Keratinocyte (primary cell): ENCODE measurements around the gene GDPD1. TPM values are rescaled to one million over a fixed set of nuclear protein-coding genes. Genes with fewer than 3 reads are reported as not detected.

Experiments used
- DNase-seq: peaks from one replicate; pipeline ENCODE4 v3.0.0-alpha.2; 2011; ENCODE audit warnings: low read depth, missing footprints, low spot score
- FAIRE-seq: peaks from 2 replicates; lab custom pipeline; 2011; peaks lifted over from hg19 to GRCh38; lab: Jason Lieb, UNC
- H2AFZ ChIP-seq: 2 replicates; pipeline ENCODE4 v1.6.0; 2012; ENCODE audit warnings: low read length, control low read depth, inconsistent platforms; ENCODE audit not compliant: control insufficient read depth
- H3K27ac ChIP-seq: 2 replicates; pipeline ENCODE4 v1.5.1; 2011; ENCODE audit warnings: low read length; ENCODE audit not compliant: control insufficient read depth, insufficient read depth
- H3K27me3 ChIP-seq: 3 replicates; pipeline ENCODE4 v1.6.0; 2011; ENCODE audit warnings: low read length; ENCODE audit not compliant: control insufficient read depth, insufficient read depth; ENCODE audit errors: extremely low read depth
- H3K36me3 ChIP-seq, 2 experiments: 2 replicates in 1 of 2; 3 replicates in 1 of 2; pipeline ENCODE4 v1.5.1; 2011; ENCODE audit warnings: low read length in 2 of 2, mild to moderate bottlenecking in 1 of 2; ENCODE audit not compliant: control insufficient read depth in 2 of 2, insufficient read depth in 2 of 2; ENCODE audit errors: extremely low read depth in 1 of 2
- H3K4me1 ChIP-seq: 3 replicates; pipeline ENCODE4 v1.5.1; 2011; ENCODE audit warnings: low read length; ENCODE audit not compliant: control insufficient read depth, insufficient read depth; ENCODE audit errors: extremely low read depth
- H3K4me2 ChIP-seq: 3 replicates; pipeline ENCODE4 v1.6.0; 2011; ENCODE audit warnings: low read depth, low read length; ENCODE audit not compliant: control insufficient read depth, insufficient read depth; ENCODE audit errors: extremely low read depth
- H3K4me3 ChIP-seq, 3 experiments: fragments of 200-600 bp in 1 of 3; sonication (generic) in 1 of 3; 2 replicates in 2 of 3; 3 replicates in 1 of 3; pipeline ENCODE4 v1.5.1; 2011 to 2016; ENCODE audit warnings: low read length in 3 of 3, mild to moderate bottlenecking in 3 of 3, control low read depth in 2 of 3, inconsistent platforms in 1 of 3, low read depth in 1 of 3, mixed read lengths in 1 of 3, mixed run types in 1 of 3, moderate library complexity in 1 of 3; ENCODE audit not compliant: control insufficient read depth in 2 of 3, insufficient read depth in 2 of 3; ENCODE audit errors: extremely low read depth in 1 of 3
- H3K79me2 ChIP-seq: 2 replicates; pipeline ENCODE4 v1.6.0; 2012; ENCODE audit warnings: low read length; ENCODE audit not compliant: control insufficient read depth, insufficient read depth
- H3K9ac ChIP-seq: 3 replicates; pipeline ENCODE4 v1.6.0; 2011; ENCODE audit warnings: low read length; ENCODE audit not compliant: control insufficient read depth, insufficient read depth; ENCODE audit errors: extremely low read depth
- H3K9me1 ChIP-seq: 3 replicates; pipeline ENCODE4 v1.6.0; 2011; ENCODE audit warnings: low read length; ENCODE audit not compliant: control insufficient read depth, insufficient read depth; ENCODE audit errors: extremely low read depth
- H3K9me3 ChIP-seq: 2 replicates; pipeline ENCODE4 v1.5.1; 2012; ENCODE audit warnings: low read depth, low read length; ENCODE audit not compliant: control insufficient read depth
- H4K20me1 ChIP-seq: 3 replicates; pipeline ENCODE4 v1.6.0; 2011; ENCODE audit warnings: low read length; ENCODE audit not compliant: control insufficient read depth, insufficient read depth; ENCODE audit errors: extremely low read depth
- EZH2 ChIP-seq: IDR thresholded peaks from one replicate; pipeline ENCODE4 v1.6.1; 2012; ENCODE audit warnings: inconsistent platforms, mild to moderate bottlenecking, low read length, moderate library complexity
- dilution Hi-C: fragments of 300-500 bp; cut with MboI; formaldehyde crosslinking; loops from one replicate; pipeline ENCODE4 v1.7.0; 2020; ENCODE audit warnings: low sequenced_read_pairs; ENCODE audit not compliant: extremely low pct_ligation_motif_present
- polyA plus RNA-seq, 5 experiments: library from polyadenylated mRNA; depleted of rRNA in 3 of 5; stranded (reverse) in 3 of 5; stranded (forward) in 1 of 5; unstranded in 1 of 5; fragments of >200 nt; gene quantifications; 1 replicate in 1 of 5; 2 replicates in 3 of 5; 3 replicates in 1 of 5; pipeline versions ENCODE4 v1.2.1 to v1.2.3, GENCODE V29; 2011 to 2012; ENCODE audit warnings: missing spikeins in 2 of 5, low read depth in 1 of 5, low replicate concordance in 1 of 5
- TF ChIP-seq, protein P1 (sequence below), 3 experiments: IDR thresholded peaks in 1 of 3; conservative IDR thresholded peaks in 1 of 3; optimal IDR thresholded peaks in 1 of 3; 2 replicates in 2 of 3; 3 replicates in 1 of 3; pipeline versions ENCODE3 to v1.5.1; 2011; ENCODE audit warnings: low read length in 3 of 3, mild to moderate bottlenecking in 3 of 3, moderate library complexity in 2 of 3, control low read depth in 1 of 3, inconsistent platforms in 1 of 3; ENCODE audit not compliant: insufficient read depth in 2 of 3; ENCODE audit errors: extremely low read depth in 1 of 3

The GDPD1 gene
- polyA plus RNA-seq, 1 donor (not counting 4 experiments of a cell fraction or from before 2014, with no cell fraction given): 3.3 TPM

DNA sequence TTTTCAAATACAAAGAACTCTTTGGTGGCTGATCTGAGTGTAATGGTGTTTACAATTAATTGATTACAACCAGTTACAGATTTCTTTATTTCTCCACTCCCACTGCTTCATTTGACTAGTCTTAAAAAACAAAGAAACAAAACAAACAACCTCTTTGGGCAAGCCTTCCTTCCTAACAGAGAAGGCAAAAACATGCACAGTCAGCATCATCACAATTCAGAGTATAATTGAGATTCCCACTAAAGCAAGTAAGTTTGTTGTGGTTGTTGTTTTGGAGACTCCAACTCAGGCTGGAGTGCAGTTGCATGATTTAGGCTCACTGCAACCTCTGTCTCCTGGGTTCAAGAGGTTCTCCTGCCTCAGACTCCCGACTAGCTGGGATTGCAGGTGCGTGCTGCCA is 40.4 kb downstream of the GDPD1 start:
- Histone ChIP-seq H3K4me2 (no peak overlapping the region), H3K79me2 (no peaks in the 10 kb centered on the region), H3K9ac (no peak overlapping the region), H3K4me3 (no peak overlapping the region), H3K27ac (no peak overlapping the region), H3K9me3 (no peaks in the 10 kb centered on the region), H2AFZ (no peak overlapping the region), H4K20me1 (no peaks in the 10 kb centered on the region), H3K36me3 (no peaks in the 10 kb centered on the region), H3K4me1 (no peaks in the 10 kb centered on the region), H3K27me3 (no peaks in the 10 kb centered on the region), H3K9me1 (no peaks in the 10 kb centered on the region)
- FAIRE-seq (no peak), DNase-seq (no peak)
- dilution Hi-C loops: no loop called here
- TF ChIP-seq EZH2: no peak
- TF ChIP-seq, protein P1, sequence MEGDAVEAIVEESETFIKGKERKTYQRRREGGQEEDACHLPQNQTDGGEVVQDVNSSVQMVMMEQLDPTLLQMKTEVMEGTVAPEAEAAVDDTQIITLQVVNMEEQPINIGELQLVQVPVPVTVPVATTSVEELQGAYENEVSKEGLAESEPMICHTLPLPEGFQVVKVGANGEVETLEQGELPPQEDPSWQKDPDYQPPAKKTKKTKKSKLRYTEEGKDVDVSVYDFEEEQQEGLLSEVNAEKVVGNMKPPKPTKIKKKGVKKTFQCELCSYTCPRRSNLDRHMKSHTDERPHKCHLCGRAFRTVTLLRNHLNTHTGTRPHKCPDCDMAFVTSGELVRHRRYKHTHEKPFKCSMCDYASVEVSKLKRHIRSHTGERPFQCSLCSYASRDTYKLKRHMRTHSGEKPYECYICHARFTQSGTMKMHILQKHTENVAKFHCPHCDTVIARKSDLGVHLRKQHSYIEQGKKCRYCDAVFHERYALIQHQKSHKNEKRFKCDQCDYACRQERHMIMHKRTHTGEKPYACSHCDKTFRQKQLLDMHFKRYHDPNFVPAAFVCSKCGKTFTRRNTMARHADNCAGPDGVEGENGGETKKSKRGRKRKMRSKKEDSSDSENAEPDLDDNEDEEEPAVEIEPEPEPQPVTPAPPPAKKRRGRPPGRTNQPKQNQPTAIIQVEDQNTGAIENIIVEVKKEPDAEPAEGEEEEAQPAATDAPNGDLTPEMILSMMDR (optimal IDR thresholded peaks at IDR 0.05 in 1 of 3, IDR thresholded peaks at IDR 0.05 in 1 of 3, conservative IDR thresholded peaks at IDR 0.05 in 1 of 3; ENCODE audit: extremely low read depth in 1 of 3, insufficient read depth in 2 of 3, low read length in 3 of 3): no peak

GRCh38 chr17:59266745-59267144 is 46.4 kb downstream of the GDPD1 start:
- H3K27me3 ChIP-seq: no peaks in the 10 kb centered on the region
- no peak overlapping the region for H3K4me2 ChIP-seq
- H3K79me2 ChIP-seq: no peaks in the 10 kb centered on the region
- no peak overlapping the region for H2AFZ ChIP-seq
- dilution Hi-C loops: no loop called here
- DNase-seq (no peak), FAIRE-seq (no peak)
- no peak overlapping the region for H3K4me3 ChIP-seq
- no peaks in the 10 kb centered on the region for H3K36me3 ChIP-seq
- no peaks in the 10 kb centered on the region for H4K20me1 ChIP-seq
- no peaks in the 10 kb centered on the region for H3K9me3 ChIP-seq
- no peak overlapping the region for H3K9ac ChIP-seq
- TF ChIP-seq, protein P1 (optimal IDR thresholded peaks at IDR 0.05 in 1 of 3, IDR thresholded peaks at IDR 0.05 in 1 of 3, conservative IDR thresholded peaks at IDR 0.05 in 1 of 3; ENCODE audit: extremely low read depth in 1 of 3, insufficient read depth in 2 of 3, low read length in 3 of 3): no peak
- no peak for TF ChIP-seq EZH2
- no peaks in the 10 kb centered on the region for H3K9me1 ChIP-seq
- no peak overlapping the region for H3K27ac ChIP-seq
- no peaks in the 10 kb centered on the region for H3K4me1 ChIP-seq
